ENCODE data around the gene MIAT. TPM values are rescaled to one million over a fixed set of nuclear protein-coding genes. Genes with fewer than 3 reads are reported as not detected.

The MIAT gene
- total and polyA plus RNA-seq, 11 donors = 0.12 to 2.7 (median 0.47) TPM

- Histone ChIP-seq H3K27me3 (peaks cover under 1 to 56% (median 14%) of the 10 kb centered on the region in 9 donors), H3K4me3 (no peak overlapping the region), H3K9me3 (no peaks in the 10 kb centered on the region), H3K36me3 (no peaks in the 10 kb centered on the region), H3K27ac (no peak overlapping the region), H3K4me1 (peaks cover 0 to 22% (median 0%) of the 10 kb centered on the region in 12 donors)
- ATAC-seq (no peak), DNase-seq (no peak)
- WGBS, 4 donors = 77 to 81% (median 79%) methylated on average over 10 of the region's 10 CpGs
- no peak for TF ChIP-seq CTCF (IDR thresholded peaks at IDR 0.05)
- TF ChIP-seq POLR2A (IDR thresholded peaks at IDR 0.05) = no peak
- intact Hi-C loops (cut with DNase I) = loop anchor here in 1 of 10 donors (5.0 kb wide), 1 partner anchor 150 kb away; no protein-coding TSS in a partner anchor
Observed at GRCh38 chr22:26651815-26652214, 5.6 kb upstream of the MIAT start.

GRCh38 chr22:26658161-26658560 lies 773 bp downstream of the MIAT start:
- WGBS, 4 donors = 2 to 5% (median 4%) methylated on average over 11 of the region's 11 CpGs
- Histone ChIP-seq H3K9me3 (no peaks in the 10 kb centered on the region), H3K27me3 (peaks cover 20 to 73% (median 36%) of the 10 kb centered on the region in 9 donors), H3K27ac (no peak overlapping the region), H3K36me3 (no peaks in the 10 kb centered on the region), H3K4me3 (peak overlapping the region in 10 of 12 donors; percentile 10 to 58 (median 24)), H3K4me1 (peaks cover 3 to 26% (median 21%) of the 10 kb centered on the region in 12 donors)
- no peak for DNase-seq
- TF ChIP-seq CTCF (IDR thresholded peaks at IDR 0.05) = no peak
- no peak for TF ChIP-seq POLR2A (IDR thresholded peaks at IDR 0.05)
- intact Hi-C loops (cut with DNase I) = no loop called here
- peak in 1 of 4 donors; percentile 11 for ATAC-seq

DNA sequence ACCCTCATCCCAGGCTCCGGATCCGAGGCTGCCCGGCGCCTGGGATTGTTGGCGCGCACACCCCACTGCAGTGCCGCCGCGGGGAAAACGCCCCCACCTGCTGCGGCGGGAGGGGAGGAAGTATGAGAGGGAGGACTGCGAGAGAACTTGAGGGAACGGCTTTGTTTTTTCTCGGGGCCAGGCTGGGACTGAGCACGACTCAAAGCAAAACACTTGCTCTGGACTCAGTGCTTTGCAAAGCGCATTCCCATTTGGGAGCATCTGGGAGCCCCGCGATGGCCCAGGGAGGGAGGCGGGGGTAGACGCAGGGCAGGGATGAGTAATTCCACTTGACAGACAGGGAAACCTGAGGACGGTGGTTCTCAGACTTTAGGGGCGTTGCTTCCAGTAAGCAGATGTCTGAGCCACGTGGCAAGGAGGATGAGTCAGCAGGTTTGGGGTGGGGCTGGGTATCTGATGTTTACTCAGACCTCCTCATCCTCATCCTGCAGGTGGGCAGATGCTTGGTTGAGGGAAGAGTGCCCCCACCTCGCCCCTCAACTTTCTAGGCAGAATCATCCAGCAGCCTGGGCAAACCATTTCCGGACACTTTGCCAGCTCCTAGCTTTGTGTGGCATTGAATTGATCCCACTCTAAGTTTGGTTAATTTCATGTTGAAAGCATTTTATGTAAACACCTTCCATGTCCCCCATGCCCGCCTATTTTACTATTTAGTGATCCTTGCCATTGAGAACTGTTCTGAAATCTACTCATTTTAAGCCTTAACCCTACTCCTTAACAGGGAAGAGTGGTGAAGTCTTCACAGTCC lies 1.5 kb downstream of the MIAT start:
- no peaks in the 10 kb centered on the region for H3K36me3 ChIP-seq
- 5 to 9% (median 5%) methylated on average over 16 to 27 of the region's 27 CpGs for WGBS, 4 donors
- peaks cover 20 to 80% (median 36%) of the 10 kb centered on the region in 9 donors for H3K27me3 ChIP-seq
- H3K27ac ChIP-seq = no peak overlapping the region
- intact Hi-C loops (cut with DNase I) = no loop called here
- H3K4me1 ChIP-seq = peaks cover 3 to 26% (median 21%) of the 10 kb centered on the region in 12 donors
- peak in 1 of 5 donors; percentile 63 for DNase-seq
- H3K9me3 ChIP-seq = no peaks in the 10 kb centered on the region
- no peak for TF ChIP-seq CTCF (IDR thresholded peaks at IDR 0.05)
- TF ChIP-seq POLR2A (IDR thresholded peaks at IDR 0.05) = no peak
- ATAC-seq = peak; percentile 17 to 65 (median 46)
- peak overlapping the region in 11 of 12 donors; percentile 10 to 58 (median 24) for H3K4me3 ChIP-seq

DNA sequence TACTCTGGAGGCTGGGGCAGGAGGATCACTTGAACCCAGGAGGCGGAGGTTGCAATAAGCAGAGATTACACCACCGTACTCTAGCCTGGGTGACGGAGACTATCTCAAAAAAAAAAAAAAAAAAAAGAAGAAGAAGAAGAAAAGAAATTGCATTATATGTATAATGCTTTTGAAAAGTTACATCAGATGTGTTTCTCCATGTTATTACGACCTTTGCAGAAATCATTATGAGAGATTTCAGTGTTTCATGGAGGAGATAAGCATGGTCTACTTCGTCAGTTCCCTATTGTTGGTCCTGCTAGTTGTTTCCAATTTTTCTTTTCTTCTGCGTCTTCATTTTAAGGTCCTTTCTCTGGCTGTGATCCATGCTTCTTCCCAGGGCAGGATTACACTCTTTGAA lies 3.0 kb downstream of the MIAT start:
- TF ChIP-seq POLR2A (IDR thresholded peaks at IDR 0.05) = no peak
- TF ChIP-seq CTCF (IDR thresholded peaks at IDR 0.05) = no peak
- ATAC-seq = no peak
- intact Hi-C loops (cut with DNase I) = loop anchor here in 2 of 10 donors (10.0 kb wide), 2 partner anchors 266 to 296 kb away; no protein-coding TSS in a partner anchor
- no peak overlapping the region for H3K4me3 ChIP-seq
- H3K36me3 ChIP-seq = no peaks in the 10 kb centered on the region
- H3K4me1 ChIP-seq = peaks cover 3 to 32% (median 21%) of the 10 kb centered on the region in 12 donors
- no peak for DNase-seq
- 73 to 84% (median 79%) methylated on average over 6 of the region's 6 CpGs for WGBS, 4 donors
- no peaks in the 10 kb centered on the region for H3K9me3 ChIP-seq
- no peak overlapping the region for H3K27ac ChIP-seq
- peaks cover 20 to 73% (median 36%) of the 10 kb centered on the region in 9 donors for H3K27me3 ChIP-seq

All from heart left ventricle (tissue), 16 donors.